Activated CD8-positive, alpha-beta memory T cell treated with anti-CD3 and anti-CD28 coated beads for 36 hours (primary cell): ENCODE data around the gene DNAAF3. TPM values are rescaled to one million over a fixed set of nuclear protein-coding genes. Genes with fewer than 3 reads are reported as not detected.
"Not testable (repeated sequence)": the region's sequence is repeated elsewhere in the genome, so short reads cannot be mapped to it uniquely, and the experiment has no call there.

Experiments used
- CTCF ChIA-PET: fragments of 350-600 bp; sonication (Branson Sonifier 250); formaldehyde crosslinking; loops from one replicate; lab custom pipeline; 2021; ENCODE audit warnings: antibody characterized with exemption; lab: Charles Lee
- POLR2A ChIA-PET: fragments of 350-600 bp; sonication (Branson Sonifier 250); formaldehyde crosslinking; loops from one replicate; lab custom pipeline; 2021; ENCODE audit warnings: antibody characterized with exemption; lab: Charles Lee
- total RNA-seq, 2 experiments: library from RNA; stranded (reverse); gene quantifications; one replicate each; pipeline ENCODE4 v1.2.3, GENCODE V29; 2021

DNAAF3 gene
- not detected for total RNA-seq

- CTCF ChIA-PET: interaction anchor here (0.5 to 2.3 kb wide), 5 partner anchors 8 to 393 kb away, joined by 3 to 6 read pairs (median 3); no protein-coding TSS in a partner anchor
Observed at GRCh38 chr19:55166530-55167268, at the start of gene DNAAF3. DNAAF3 (minus strand) TSS chr19:55166613; CDS start chr19:55166413, 200 bp downstream.

GRCh38 chr19:55213547-55213946 lies 47.1 kb upstream of the DNAAF3 start:
- POLR2A ChIA-PET: no interaction called here
- CTCF ChIA-PET: no interaction called here

More at GRCh38 chr19:55166530-55167268, at the start of gene DNAAF3:
- POLR2A ChIA-PET: no interaction called here

- POLR2A ChIA-PET: no interaction called here
- CTCF ChIA-PET: no interaction called here
Observed at GRCh38 chr19:55212447-55212846, 46.0 kb upstream of the DNAAF3 start.

GRCh38 chr19:55209693-55210472 lies 43.5 kb upstream of the DNAAF3 start:
- ChIA-PET CTCF (no interaction called here), POLR2A (interaction anchor here (0.6 kb wide), 1 partner anchor 240 kb away, joined by 4 read pairs; no protein-coding TSS in a partner anchor)

GRCh38 chr19:55208880-55209692 lies 42.7 kb upstream of the DNAAF3 start, which contains the start of gene PTPRH:
PTPRH (minus strand) TSS chr19:55209501; CDS start chr19:55209433, 68 bp downstream.
- POLR2A ChIA-PET: no interaction called here
- CTCF ChIA-PET: interaction anchor here (0.6 kb wide), 1 partner anchor 68 kb away, joined by 3 read pairs; no protein-coding TSS in a partner anchor

- ChIA-PET POLR2A (no interaction called here), CTCF (no interaction called here)
Observed at GRCh38 chr19:55206664-55207500, 40.5 kb upstream of the DNAAF3 start.

GRCh38 chr19:55202199-55202598 lies 35.8 kb upstream of the DNAAF3 start:
- POLR2A ChIA-PET, CTCF ChIA-PET: not testable (repeated sequence)

- ChIA-PET CTCF (no interaction called here), POLR2A (no interaction called here)
Observed at GRCh38 chr19:55199620-55200204, 33.3 kb upstream of the DNAAF3 start.

- CTCF ChIA-PET: no interaction called here
- POLR2A ChIA-PET: interaction anchor here (0.9 kb wide), 1 partner anchor 38 kb away, joined by 3 read pairs; no protein-coding TSS in a partner anchor
Observed at GRCh38 chr19:55198651-55199050, 32.2 kb upstream of the DNAAF3 start.

GRCh38 chr19:55197528-55197927 lies 31.1 kb upstream of the DNAAF3 start:
- CTCF ChIA-PET: interaction anchor here (1.1 kb wide), 1 partner anchor 270 kb away, joined by 3 read pairs; no protein-coding TSS in a partner anchor
- POLR2A ChIA-PET: no interaction called here

GRCh38 chr19:55196803-55197202 lies 30.4 kb upstream of the DNAAF3 start:
- CTCF ChIA-PET: no interaction called here
- POLR2A ChIA-PET: no interaction called here

GRCh38 chr19:55193481-55193880 lies 27.1 kb upstream of the DNAAF3 start:
- CTCF ChIA-PET: no interaction called here

GRCh38 chr19:55189403-55189835 lies 23.0 kb upstream of the DNAAF3 start:
- POLR2A ChIA-PET: no interaction called here
- CTCF ChIA-PET: no interaction called here

More at GRCh38 chr19:55193481-55193880, 27.1 kb upstream of the DNAAF3 start:
- POLR2A ChIA-PET: no interaction called here

- CTCF ChIA-PET: no interaction called here
- POLR2A ChIA-PET: no interaction called here
Observed at GRCh38 chr19:55188625-55189024, 22.2 kb upstream of the DNAAF3 start.

- ChIA-PET POLR2A (no interaction called here), CTCF (no interaction called here)
Observed at GRCh38 chr19:55186080-55186479, 19.7 kb upstream of the DNAAF3 start.

- ChIA-PET POLR2A (no interaction called here), CTCF (no interaction called here)
Observed at GRCh38 chr19:55181740-55182139, 15.3 kb upstream of the DNAAF3 start.

GRCh38 chr19:55179606-55180484 lies 13.4 kb upstream of the DNAAF3 start, which contains the start of gene SYT5:
SYT5 (minus strand) TSS chr19:55180289; CDS start chr19:55179041, 1,248 bp downstream.
- ChIA-PET POLR2A (no interaction called here), CTCF (interaction anchor here (0.8 to 1.1 kb wide), 4 partner anchors 14 to 452 kb away, joined by 3 read pairs; no protein-coding TSS in a partner anchor)
